GM12892 (cell line): ENCODE results near the gene CDCA8.
A peak's percentile ranks its signal among the peaks of the same experiment; 100 is the strongest.

Experiments
- DNase-seq: peaks from one replicate; pipeline ENCODE4 v3.0.0; 2011; ENCODE audit not compliant: insufficient read length
- FAIRE-seq: peaks from 2 replicates; lab custom pipeline; 2011; peaks lifted over from hg19 to GRCh38; lab: Jason Lieb, UNC
- POLR2A ChIP-seq: IDR thresholded peaks from 2 replicates; pipeline ENCODE4 v1.6.1; 2011; ENCODE audit warnings: low read depth, low read length, control low read depth
- POLR2AphosphoS5 ChIP-seq: IDR thresholded peaks from 2 replicates; pipeline ENCODE4 v1.6.1; 2011; ENCODE audit warnings: low read depth, low read length, control low read depth
- TAF1 ChIP-seq: IDR thresholded peaks from 2 replicates; pipeline ENCODE4 v1.6.1; 2011; ENCODE audit warnings: low read depth, mild to moderate bottlenecking, control low read depth, low read length, borderline replicate concordance

The CDCA8 gene

GRCh38 chr1:37701051-37701450 lies 8.7 kb downstream of the CDCA8 start:
- TF ChIP-seq POLR2A, result no peak
- TF ChIP-seq TAF1, result no peak
- TF ChIP-seq POLR2AphosphoS5, result no peak
- FAIRE-seq (no peak), DNase-seq (no peak)

DNA sequence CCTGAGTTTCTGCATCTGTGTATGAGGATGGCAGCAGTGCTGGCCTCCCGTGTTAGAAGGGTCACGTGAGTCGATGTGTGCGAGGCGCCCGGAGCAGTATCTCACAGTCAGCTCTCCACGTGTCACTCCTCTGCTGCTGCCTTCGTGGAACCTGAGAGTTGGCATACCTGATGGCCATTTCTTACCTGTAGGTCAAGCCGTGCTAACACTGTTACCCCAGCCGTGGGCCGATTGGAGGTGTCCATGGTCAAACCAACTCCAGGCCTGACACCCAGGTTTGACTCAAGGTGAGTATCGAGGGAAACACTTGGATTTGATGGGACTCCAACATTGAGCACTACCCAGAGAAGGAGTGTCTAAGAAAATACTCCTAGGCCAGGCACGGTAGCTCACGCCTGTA lies 10.7 kb downstream of the CDCA8 start:
- DNase-seq, result no peak
- FAIRE-seq, result no peak
- TF ChIP-seq POLR2A (no peak), POLR2AphosphoS5 (no peak), TAF1 (no peak)

DNA sequence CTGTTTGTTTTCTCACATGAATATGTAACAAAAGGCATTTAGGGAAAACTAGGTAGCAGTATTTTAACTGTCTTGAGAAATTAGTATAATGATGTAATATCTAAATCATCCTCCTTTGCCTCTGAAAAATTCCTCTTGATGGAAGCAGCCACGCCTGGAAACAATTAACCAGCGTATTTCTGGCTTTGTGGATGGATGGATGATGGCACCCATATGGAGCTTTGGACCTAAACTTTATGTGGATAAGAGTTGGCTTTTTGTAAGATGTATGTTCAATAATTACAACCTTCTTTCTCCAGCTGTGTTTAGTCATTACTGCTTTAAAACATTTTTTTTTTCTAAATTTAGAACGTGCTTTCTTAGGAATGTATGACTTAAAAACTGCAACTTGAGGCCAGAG lies 12.7 kb downstream of the CDCA8 start:
- no peak for FAIRE-seq
- DNase-seq, result no peak
- no peak for TF ChIP-seq TAF1

GRCh38 chr1:37705399-37705798 lies 13.1 kb downstream of the CDCA8 start:
- FAIRE-seq (no peak), DNase-seq (no peak)
- TF ChIP-seq POLR2A, result no peak

- no peak for FAIRE-seq
- TF ChIP-seq TAF1 (no peak), POLR2A (peak; percentile 30; the same call in 1 of the 2 replicates)
- no peak for DNase-seq
Observed at GRCh38 chr1:37708471-37708870, 16.2 kb downstream of the CDCA8 start.

- FAIRE-seq, result no peak
- no peak for TF ChIP-seq TAF1
- DNase-seq, result no peak
Observed at GRCh38 chr1:37714226-37714625, 21.9 kb downstream of the CDCA8 start.

DNA sequence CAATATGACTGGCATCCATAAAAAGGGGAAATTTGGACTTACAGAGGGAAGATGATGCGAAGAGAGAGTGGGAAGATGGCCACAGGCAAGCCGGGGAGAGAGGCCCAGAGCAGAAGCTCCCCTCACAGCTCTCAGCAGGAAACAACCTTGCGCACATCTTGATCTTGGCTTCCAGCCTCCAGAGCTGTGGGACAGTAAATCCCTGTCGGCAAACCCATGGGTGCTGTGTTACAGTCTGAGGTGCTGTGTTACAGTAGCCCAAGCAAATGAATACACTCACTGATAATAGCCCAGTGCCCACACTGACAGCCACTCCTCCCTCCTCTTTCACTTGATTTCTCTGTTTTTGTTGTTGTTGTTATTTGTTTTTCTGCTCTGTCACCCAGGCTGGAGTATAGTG lies 22.4 kb downstream of the CDCA8 start:
- no peak for TF ChIP-seq POLR2A
- TF ChIP-seq TAF1, result no peak
- no peak for TF ChIP-seq POLR2AphosphoS5
- FAIRE-seq (no peak), DNase-seq (no peak)

- FAIRE-seq, result no peak
- no peak for DNase-seq
- TF ChIP-seq POLR2A, result no peak
- no peak for TF ChIP-seq TAF1
- no peak for TF ChIP-seq POLR2AphosphoS5
Observed at GRCh38 chr1:37716321-37716720, 24.0 kb downstream of the CDCA8 start.

GRCh38 chr1:37717631-37718030 lies 25.3 kb downstream of the CDCA8 start:
- DNase-seq, result no peak
- TF ChIP-seq TAF1 (no peak), POLR2A (no peak), POLR2AphosphoS5 (no peak)
- no peak for FAIRE-seq

DNA sequence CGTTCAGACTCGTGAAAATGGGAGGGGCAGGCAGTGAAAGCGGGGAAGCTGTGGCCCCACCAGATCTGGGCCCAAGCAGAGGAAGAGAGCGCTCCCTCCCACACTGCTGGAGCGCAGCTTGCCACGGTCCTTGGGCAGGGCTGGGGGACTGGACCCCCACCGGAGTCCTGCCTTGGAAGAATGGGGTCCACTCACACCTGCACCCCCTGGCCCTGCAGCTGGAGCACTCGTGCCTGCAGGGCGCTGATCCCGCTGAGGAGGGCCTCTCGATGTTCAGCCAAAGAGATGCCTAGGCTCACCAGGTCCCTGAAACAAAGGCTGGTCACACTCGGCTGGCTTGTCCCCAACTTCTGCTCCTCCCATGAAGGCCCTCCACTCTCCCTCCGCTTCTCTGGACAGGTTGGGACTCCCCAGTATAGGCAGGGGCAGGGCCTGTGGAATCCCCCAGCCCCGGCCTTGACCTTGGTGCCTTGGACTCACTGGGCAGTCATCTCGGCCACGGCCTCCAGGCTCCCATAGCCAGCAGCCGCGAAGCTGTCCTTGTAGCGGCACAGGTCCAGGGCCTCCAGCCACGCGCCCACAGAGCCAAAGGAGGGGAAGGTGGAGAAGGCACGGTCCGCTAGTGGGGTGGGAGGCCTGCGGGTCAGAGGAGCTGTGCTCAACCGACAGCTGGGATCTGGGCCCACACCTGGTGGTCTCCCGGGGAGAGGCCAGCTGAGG lies 26.0 kb downstream of the CDCA8 start:
- DNase-seq (no peak), FAIRE-seq (no peak)
- TF ChIP-seq POLR2AphosphoS5, result no peak
- TF ChIP-seq POLR2A, result no peak
- TF ChIP-seq TAF1, result no peak

GRCh38 chr1:37718901-37719571 lies 26.7 kb downstream of the CDCA8 start:
- DNase-seq (no peak), FAIRE-seq (no peak)
- TF ChIP-seq POLR2AphosphoS5, result no peak

GRCh38 chr1:37719572-37720195 lies 27.4 kb downstream of the CDCA8 start:
- TF ChIP-seq POLR2A (no peak), TAF1 (no peak), POLR2AphosphoS5 (no peak)
- FAIRE-seq (no peak), DNase-seq (no peak)
